HepG2 (cell line): ENCODE measurements around the gene CYSTM1. TPM values are rescaled to one million over a fixed set of nuclear protein-coding genes. Genes with fewer than 3 reads are reported as not detected.

Source experiments
- ATAC-seq: fragments of 200-7000 bp; cut with Tn5 transposase; 3 replicates; pipeline ENCODE4 v1.9.1; 2020; ENCODE audit warnings: mild to moderate bottlenecking, moderate library complexity
- BruUV-seq: library from RNA; stranded (reverse); fragments of 400-500 nt; replicated peaks from 2 replicates; lab custom pipeline; 2021; lab: Mats Ljungman, UMichigan
- CTCF ChIA-PET: fragments of 300-600 bp; formaldehyde crosslinking; extraction: SDS; loops from one replicate; lab custom pipeline; 2021; ENCODE audit warnings: low total read pairs, inconsistent platforms, low intra/inter-chr PET ratio; lab: Yijun Ruan, JAX
- POLR2A ChIA-PET: fragments of 350-600 bp; sonication (Branson Sonifier 250); formaldehyde crosslinking; loops from one replicate; lab custom pipeline; 2020; ENCODE audit warnings: antibody characterized with exemption, inconsistent platforms; lab: Yijun Ruan, JAX
- DNase-seq: peaks from one replicate; pipeline ENCODE4 v3.0.0-alpha.2; 2015; ENCODE audit warnings: low spot score
- FAIRE-seq: peaks from 3 replicates; lab custom pipeline; 2011; peaks lifted over from hg19 to GRCh38; lab: Jason Lieb, UNC
- H2AFZ ChIP-seq: one replicate; pipeline ENCODE4 v1.6.1; 2011; ENCODE audit warnings: low read length, inconsistent platforms
- H3K27ac ChIP-seq: fragments of 300-600 bp; 3 replicates; pipeline ENCODE4 v1.8.0; 2011; ENCODE audit warnings: mixed run types, mild to moderate bottlenecking, mixed read lengths, low read length, inconsistent platforms; ENCODE audit not compliant: insufficient read depth; ENCODE audit errors: extremely low read length
- H3K27me3 ChIP-seq, 2 experiments: fragments of 200-600 bp in 1 of 2; 2 replicates in 1 of 2; 3 replicates in 1 of 2; pipeline versions ENCODE4 v1.6.0 to v1.8.0; 2011; ENCODE audit warnings: low read length in 2 of 2, mild to moderate bottlenecking in 2 of 2, moderate library complexity in 2 of 2, inconsistent platforms in 1 of 2; ENCODE audit not compliant: insufficient read depth in 2 of 2, control insufficient read depth in 1 of 2
- H3K36me3 ChIP-seq, 2 experiments: fragments of 200-600 bp in 1 of 2; replicated peaks in 1 of 2; 2 replicates in 1 of 2; 3 replicates in 1 of 2; pipeline versions ENCODE4 v1.5.1 to v1.8.0; 2011; ENCODE audit warnings: low read length in 2 of 2, inconsistent platforms in 1 of 2; ENCODE audit not compliant: insufficient read depth in 2 of 2, control insufficient read depth in 1 of 2
- H3K4me1 ChIP-seq: 2 replicates; pipeline ENCODE4 v1.5.1; 2012; ENCODE audit warnings: low read length, inconsistent platforms; ENCODE audit not compliant: insufficient read depth
- H3K4me2 ChIP-seq: 2 replicates; pipeline ENCODE4 v1.6.0; 2011; ENCODE audit warnings: low read depth, low read length, inconsistent platforms
- H3K4me3 ChIP-seq, 3 experiments: fragments of 200-600 bp in 1 of 3; sonication (generic), shearing (Covaris generic) in 1 of 3; replicated peaks in 1 of 3; 2 replicates each; pipeline ENCODE4 v1.5.1; 2011 to 2016; ENCODE audit warnings: low read length in 3 of 3, inconsistent platforms in 2 of 3, low read depth in 2 of 3, mild to moderate bottlenecking in 2 of 3, control low read depth in 1 of 3, mixed read lengths in 1 of 3; ENCODE audit not compliant: insufficient read depth in 1 of 3
- H3K79me2 ChIP-seq: one replicate; pipeline ENCODE4 v1.6.1; 2011; ENCODE audit warnings: low read length, inconsistent platforms; ENCODE audit not compliant: insufficient read depth
- H3K9ac ChIP-seq: 2 replicates; pipeline ENCODE4 v1.6.0; 2011; ENCODE audit warnings: mild to moderate bottlenecking, low read depth, low read length, inconsistent platforms; ENCODE audit not compliant: insufficient read depth
- H3K9me3 ChIP-seq: 2 replicates; pipeline ENCODE4 v1.5.1; 2012; ENCODE audit warnings: mild to moderate bottlenecking, low read length
- H4K20me1 ChIP-seq: 2 replicates; pipeline ENCODE4 v1.6.0; 2011; ENCODE audit warnings: inconsistent platforms, mild to moderate bottlenecking, low read length, moderate library complexity; ENCODE audit not compliant: insufficient read depth
- CHD4 ChIP-seq: fragments of 200-600 bp; sonication (generic); IDR thresholded peaks from 2 replicates; pipeline ENCODE4 v1.7.0; 2017; ENCODE audit warnings: mild to moderate bottlenecking, low read length, borderline replicate concordance
- HNRNPLL ChIP-seq: fragments of 200-400 bp; formaldehyde crosslinking; IDR thresholded peaks from 2 replicates; pipeline ENCODE4 v1.6.1; 2017; ENCODE audit warnings: mild to moderate bottlenecking, low read depth, low read length; ENCODE audit not compliant: poor library complexity, severe bottlenecking
- NCOA1 ChIP-seq: sonication (generic); formaldehyde crosslinking; IDR thresholded peaks from 2 replicates; pipeline ENCODE4 v1.9.0; 2021; ENCODE audit warnings: missing genetic modification reagents
- ZNF326 ChIP-seq: sonication (generic); formaldehyde crosslinking; IDR thresholded peaks from 2 replicates; pipeline ENCODE4 v1.4.0; 2020; ENCODE audit warnings: missing genetic modification reagents, borderline replicate concordance
- ZNF354B ChIP-seq: sonication (generic); formaldehyde crosslinking; IDR thresholded peaks from 2 replicates; pipeline ENCODE4 v1.8.0; 2022; ENCODE audit warnings: mild to moderate bottlenecking, missing genetic modification reagents
- ZNF468 ChIP-seq: sonication (generic); formaldehyde crosslinking; IDR thresholded peaks from 2 replicates; pipeline ENCODE4 v1.8.0; 2022; ENCODE audit warnings: mild to moderate bottlenecking, moderate library complexity, missing genetic modification reagents
- WGBS: methylation state at CpG from one replicate; pipeline ENCODE4 v1.1.6; 2017; ENCODE audit warnings: low lambda C conversion rate; 5-methylcytosine and 5-hydroxymethylcytosine counted together
- in situ Hi-C: cut with HindIII; loops from 2 replicates; pipeline ENCODE4 v1.10.0; 2017; ENCODE audit warnings: low pct_unique_long_range_greater_than_20kb; ENCODE audit not compliant: extremely low pct_ligation_motif_present
- intact Hi-C: fragments of 100-400 bp; cut with micrococcal nuclease; formaldehyde crosslinking; loops from one replicate; pipeline ENCODE4 v1.10.0; 2022; ENCODE audit not compliant: unreplicated experiment
- polyA plus RNA-seq, 8 experiments: library from polyadenylated mRNA; depleted of rRNA in 3 of 8; stranded (reverse) in 7 of 8; unstranded in 1 of 8; fragments of >200 nt; fragmentation: Illumina TruSeq in 4 of 8; extraction: Trizol in 4 of 8; gene quantifications; 2 replicates each; pipeline versions ENCODE4 v1.2.1 to v1.2.3, GENCODE V29; 2011 to 2016; ENCODE audit warnings: low read depth in 4 of 8, missing spikeins in 1 of 8, mixed read lengths in 1 of 8; ENCODE audit not compliant: insufficient read depth in 1 of 8
- total RNA-seq, 5 experiments: library from RNA; depleted of rRNA; stranded (reverse); fragments of >200 nt; fragmentation: Illumina TruSeq; extraction: Trizol; gene quantifications; 2 replicates each; pipeline ENCODE4 v1.2.3, GENCODE V29; 2016; ENCODE audit warnings: low read depth in 1 of 5
- TF ChIP-seq, protein P1 (sequence below): IDR thresholded peaks from 2 replicates; pipeline ENCODE4 v1.6.1; 2012; ENCODE audit warnings: low read length, improper control_type of control experiment
- TF ChIP-seq, protein P2 (sequence below): sonication (generic); formaldehyde crosslinking; IDR thresholded peaks from 2 replicates; pipeline ENCODE4 v1.4.0; 2020; ENCODE audit warnings: mild to moderate bottlenecking, missing genetic modification reagents, borderline replicate concordance
- TF ChIP-seq, protein P3 (sequence below): fragments of 450-650 bp; IDR thresholded peaks from 2 replicates; pipeline ENCODE4 v1.6.1; 2017
- TF ChIP-seq, protein P4 (sequence below): sonication (generic); formaldehyde crosslinking; IDR thresholded peaks from 2 replicates; pipeline ENCODE4 v1.5.0; 2020; ENCODE audit warnings: mild to moderate bottlenecking, missing genetic modification reagents

The CYSTM1 gene
- total and polyA plus RNA-seq, 2 of the 13 experiments (the other 11 are each of a cell fraction or from before 2014, with no cell fraction given) = 40.0 to 73.4 TPM

DNA sequence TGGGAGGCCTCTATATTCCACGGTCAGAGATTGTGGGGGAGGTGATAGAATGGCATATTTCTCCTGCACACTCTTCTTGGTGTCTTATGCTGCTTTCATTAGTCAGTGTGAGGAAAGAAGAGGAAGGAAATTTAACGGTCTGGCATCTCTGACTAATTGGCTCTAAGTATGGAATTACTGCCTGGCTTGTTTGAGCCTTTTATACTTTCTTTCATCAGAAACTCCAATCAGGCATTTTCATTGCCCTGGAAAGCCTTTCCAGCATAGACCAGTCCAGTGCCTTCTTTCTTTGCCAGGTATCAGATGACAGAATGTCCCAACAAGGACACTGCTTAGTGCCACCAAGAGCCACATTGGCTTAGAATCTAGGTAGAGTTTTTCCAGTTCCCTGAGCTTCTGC, 30.2 kb downstream of the CYSTM1 start:
- Histone ChIP-seq H2AFZ (no peak overlapping the region), H3K79me2 (peaks cover 3% of the 10 kb centered on the region), H3K9me3 (no peaks in the 10 kb centered on the region), H3K27ac (no peak overlapping the region), H4K20me1 (no peaks in the 10 kb centered on the region), H3K36me3 (peaks cover 0 to 3% of the 10 kb centered on the region in 2 experiments; a peak in 1 of 5 replicates), H3K9ac (no peak overlapping the region), H3K27me3 (no peaks in the 10 kb centered on the region), H3K4me1 (peaks cover 27% of the 10 kb centered on the region), H3K4me3 (no peak overlapping the region), H3K4me2 (no peak overlapping the region)
- ChIA-PET CTCF (no interaction called here), POLR2A (no interaction called here)
- no peak for ATAC-seq
- FAIRE-seq = no peak
- in situ Hi-C loops = no loop called here
- intact Hi-C loops = no loop called here
- BruUV-seq = no TSS peak
- DNase-seq = no peak
- WGBS = 92% methylated on average over 2 of the region's 2 CpGs
- TF ChIP-seq ZNF326 = no peak
- no peak for TF ChIP-seq NCOA1 (CRISPR knock-in tag)
- no peak for TF ChIP-seq HNRNPLL
- TF ChIP-seq CHD4 = no peak
- TF ChIP-seq, protein P1, sequence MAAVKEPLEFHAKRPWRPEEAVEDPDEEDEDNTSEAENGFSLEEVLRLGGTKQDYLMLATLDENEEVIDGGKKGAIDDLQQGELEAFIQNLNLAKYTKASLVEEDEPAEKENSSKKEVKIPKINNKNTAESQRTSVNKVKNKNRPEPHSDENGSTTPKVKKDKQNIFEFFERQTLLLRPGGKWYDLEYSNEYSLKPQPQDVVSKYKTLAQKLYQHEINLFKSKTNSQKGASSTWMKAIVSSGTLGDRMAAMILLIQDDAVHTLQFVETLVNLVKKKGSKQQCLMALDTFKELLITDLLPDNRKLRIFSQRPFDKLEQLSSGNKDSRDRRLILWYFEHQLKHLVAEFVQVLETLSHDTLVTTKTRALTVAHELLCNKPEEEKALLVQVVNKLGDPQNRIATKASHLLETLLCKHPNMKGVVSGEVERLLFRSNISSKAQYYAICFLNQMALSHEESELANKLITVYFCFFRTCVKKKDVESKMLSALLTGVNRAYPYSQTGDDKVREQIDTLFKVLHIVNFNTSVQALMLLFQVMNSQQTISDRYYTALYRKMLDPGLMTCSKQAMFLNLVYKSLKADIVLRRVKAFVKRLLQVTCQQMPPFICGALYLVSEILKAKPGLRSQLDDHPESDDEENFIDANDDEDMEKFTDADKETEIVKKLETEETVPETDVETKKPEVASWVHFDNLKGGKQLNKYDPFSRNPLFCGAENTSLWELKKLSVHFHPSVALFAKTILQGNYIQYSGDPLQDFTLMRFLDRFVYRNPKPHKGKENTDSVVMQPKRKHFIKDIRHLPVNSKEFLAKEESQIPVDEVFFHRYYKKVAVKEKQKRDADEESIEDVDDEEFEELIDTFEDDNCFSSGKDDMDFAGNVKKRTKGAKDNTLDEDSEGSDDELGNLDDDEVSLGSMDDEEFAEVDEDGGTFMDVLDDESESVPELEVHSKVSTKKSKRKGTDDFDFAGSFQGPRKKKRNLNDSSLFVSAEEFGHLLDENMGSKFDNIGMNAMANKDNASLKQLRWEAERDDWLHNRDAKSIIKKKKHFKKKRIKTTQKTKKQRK = no peak
- TF ChIP-seq, protein P2, sequence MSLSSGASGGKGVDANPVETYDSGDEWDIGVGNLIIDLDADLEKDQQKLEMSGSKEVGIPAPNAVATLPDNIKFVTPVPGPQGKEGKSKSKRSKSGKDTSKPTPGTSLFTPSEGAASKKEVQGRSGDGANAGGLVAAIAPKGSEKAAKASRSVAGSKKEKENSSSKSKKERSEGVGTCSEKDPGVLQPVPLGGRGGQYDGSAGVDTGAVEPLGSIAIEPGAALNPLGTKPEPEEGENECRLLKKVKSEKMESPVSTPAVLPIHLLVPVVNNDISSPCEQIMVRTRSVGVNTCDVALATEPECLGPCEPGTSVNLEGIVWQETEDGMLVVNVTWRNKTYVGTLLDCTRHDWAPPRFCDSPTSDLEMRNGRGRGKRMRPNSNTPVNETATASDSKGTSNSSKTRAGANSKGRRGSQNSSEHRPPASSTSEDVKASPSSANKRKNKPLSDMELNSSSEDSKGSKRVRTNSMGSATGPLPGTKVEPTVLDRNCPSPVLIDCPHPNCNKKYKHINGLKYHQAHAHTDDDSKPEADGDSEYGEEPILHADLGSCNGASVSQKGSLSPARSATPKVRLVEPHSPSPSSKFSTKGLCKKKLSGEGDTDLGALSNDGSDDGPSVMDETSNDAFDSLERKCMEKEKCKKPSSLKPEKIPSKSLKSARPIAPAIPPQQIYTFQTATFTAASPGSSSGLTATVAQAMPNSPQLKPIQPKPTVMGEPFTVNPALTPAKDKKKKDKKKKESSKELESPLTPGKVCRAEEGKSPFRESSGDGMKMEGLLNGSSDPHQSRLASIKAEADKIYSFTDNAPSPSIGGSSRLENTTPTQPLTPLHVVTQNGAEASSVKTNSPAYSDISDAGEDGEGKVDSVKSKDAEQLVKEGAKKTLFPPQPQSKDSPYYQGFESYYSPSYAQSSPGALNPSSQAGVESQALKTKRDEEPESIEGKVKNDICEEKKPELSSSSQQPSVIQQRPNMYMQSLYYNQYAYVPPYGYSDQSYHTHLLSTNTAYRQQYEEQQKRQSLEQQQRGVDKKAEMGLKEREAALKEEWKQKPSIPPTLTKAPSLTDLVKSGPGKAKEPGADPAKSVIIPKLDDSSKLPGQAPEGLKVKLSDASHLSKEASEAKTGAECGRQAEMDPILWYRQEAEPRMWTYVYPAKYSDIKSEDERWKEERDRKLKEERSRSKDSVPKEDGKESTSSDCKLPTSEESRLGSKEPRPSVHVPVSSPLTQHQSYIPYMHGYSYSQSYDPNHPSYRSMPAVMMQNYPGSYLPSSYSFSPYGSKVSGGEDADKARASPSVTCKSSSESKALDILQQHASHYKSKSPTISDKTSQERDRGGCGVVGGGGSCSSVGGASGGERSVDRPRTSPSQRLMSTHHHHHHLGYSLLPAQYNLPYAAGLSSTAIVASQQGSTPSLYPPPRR (CRISPR knock-in tag) = no peak
- no peak for TF ChIP-seq ZNF354B (CRISPR knock-in tag)
- TF ChIP-seq, protein P3, sequence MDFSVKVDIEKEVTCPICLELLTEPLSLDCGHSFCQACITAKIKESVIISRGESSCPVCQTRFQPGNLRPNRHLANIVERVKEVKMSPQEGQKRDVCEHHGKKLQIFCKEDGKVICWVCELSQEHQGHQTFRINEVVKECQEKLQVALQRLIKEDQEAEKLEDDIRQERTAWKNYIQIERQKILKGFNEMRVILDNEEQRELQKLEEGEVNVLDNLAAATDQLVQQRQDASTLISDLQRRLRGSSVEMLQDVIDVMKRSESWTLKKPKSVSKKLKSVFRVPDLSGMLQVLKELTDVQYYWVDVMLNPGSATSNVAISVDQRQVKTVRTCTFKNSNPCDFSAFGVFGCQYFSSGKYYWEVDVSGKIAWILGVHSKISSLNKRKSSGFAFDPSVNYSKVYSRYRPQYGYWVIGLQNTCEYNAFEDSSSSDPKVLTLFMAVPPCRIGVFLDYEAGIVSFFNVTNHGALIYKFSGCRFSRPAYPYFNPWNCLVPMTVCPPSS = no peak
- no peak for TF ChIP-seq ZNF468 (CRISPR knock-in tag)
- TF ChIP-seq, protein P4, sequence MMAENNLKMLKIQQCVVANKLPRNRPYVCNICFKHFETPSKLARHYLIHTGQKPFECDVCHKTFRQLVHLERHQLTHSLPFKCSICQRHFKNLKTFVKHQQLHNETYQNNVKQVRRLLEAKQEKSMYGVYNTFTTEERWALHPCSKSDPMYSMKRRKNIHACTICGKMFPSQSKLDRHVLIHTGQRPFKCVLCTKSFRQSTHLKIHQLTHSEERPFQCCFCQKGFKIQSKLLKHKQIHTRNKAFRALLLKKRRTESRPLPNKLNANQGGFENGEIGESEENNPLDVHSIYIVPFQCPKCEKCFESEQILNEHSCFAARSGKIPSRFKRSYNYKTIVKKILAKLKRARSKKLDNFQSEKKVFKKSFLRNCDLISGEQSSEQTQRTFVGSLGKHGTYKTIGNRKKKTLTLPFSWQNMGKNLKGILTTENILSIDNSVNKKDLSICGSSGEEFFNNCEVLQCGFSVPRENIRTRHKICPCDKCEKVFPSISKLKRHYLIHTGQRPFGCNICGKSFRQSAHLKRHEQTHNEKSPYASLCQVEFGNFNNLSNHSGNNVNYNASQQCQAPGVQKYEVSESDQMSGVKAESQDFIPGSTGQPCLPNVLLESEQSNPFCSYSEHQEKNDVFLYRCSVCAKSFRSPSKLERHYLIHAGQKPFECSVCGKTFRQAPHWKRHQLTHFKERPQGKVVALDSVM (CRISPR knock-in tag) = no peak
